Esophagus squamous epithelium (tissue), 5 donors: ENCODE data around the gene P2RY12. TPM values are rescaled to one million over a fixed set of nuclear protein-coding genes. Genes with fewer than 3 reads are reported as not detected.
A peak's percentile ranks its signal among the peaks of the same experiment; 100 is the strongest.

ENCODE experiments used
- DNase-seq: peaks from one replicate; lab custom pipeline; 2025; lab: John Stamatoyannopoulos, UW
- H3K27ac ChIP-seq, 4 donors: fragments of 200-600 bp; sonication (generic); one replicate each; pipeline ENCODE4 v1.5.1; 2016 to 2019; ENCODE audit warnings: mild to moderate bottlenecking in 1 of 4
- H3K27me3 ChIP-seq, 4 donors: fragments of 200-600 bp; sonication (generic); 1 replicate in 3 of 4; 2 replicates in 1 of 4; pipeline versions ENCODE4 v1.5.1 to v1.6.0; 2017 to 2021; ENCODE audit warnings: antibody characterized with exemption in 1 of 4
- H3K36me3 ChIP-seq, 3 donors: fragments of 200-600 bp; sonication (generic); one replicate each; pipeline ENCODE4 v1.5.1; 2016 to 2019
- H3K4me1 ChIP-seq, 3 donors: fragments of 200-600 bp; sonication (generic); one replicate each; pipeline ENCODE4 v1.5.1; 2017 to 2019
- H3K4me3 ChIP-seq, 4 donors: fragments of 200-600 bp; sonication (generic); 1 replicate in 3 of 4; 2 replicates in 1 of 4; pipeline ENCODE4 v1.5.1; 2016 to 2019; ENCODE audit warnings: mild to moderate bottlenecking in 2 of 4, moderate library complexity in 1 of 4
- H3K9me3 ChIP-seq, 3 donors: fragments of 200-600 bp; sonication (generic); one replicate each; pipeline ENCODE4 v1.5.1; 2016 to 2019
- CTCF ChIP-seq, 6 experiments: fragments of 450-650 bp in 4 of 6; fragments of 200-600 bp in 2 of 6; sonication (generic) in 2 of 6; IDR thresholded peaks; one replicate each; pipeline ENCODE4 v1.5.1; 2016 to 2019; ENCODE audit warnings: antibody characterized with exemption in 6 of 6, mild to moderate bottlenecking in 4 of 6, moderate library complexity in 4 of 6
- POLR2A ChIP-seq, 4 donors: fragments of 450-650 bp; IDR thresholded peaks; one replicate each; pipeline ENCODE4 v1.6.1; 2017; ENCODE audit warnings: antibody characterized with exemption in 4 of 4, mild to moderate bottlenecking in 4 of 4, moderate library complexity in 3 of 4
- WGBS, 2 donors: methylation state at CpG; one replicate each; pipeline ENCODE4 v1.1.5; 2018; 5-methylcytosine and 5-hydroxymethylcytosine counted together
- intact Hi-C: fragments of 100-400 bp; cut with DNase I; formaldehyde crosslinking; loops from one replicate; pipeline ENCODE4 v1.15.0; 2022
- total RNA-seq, 4 donors: library from RNA; depleted of rRNA; stranded (reverse); fragments of >200 nt; gene quantifications; one replicate each; pipeline ENCODE4 v1.1.0, GENCODE V29; 2016
- donor health status: DM: yes; HTN: yes; CAD: no.

Gene P2RY12
- total RNA-seq, 4 donors from 2014 or later: 1.9 to 3.1 TPM; not detected in 2

GRCh38 chr3:151307583-151308488 lies 76.7 kb downstream of the P2RY12 start:
- WGBS, 2 donors: 75 to 76% methylated on average over 1 of the region's 1 CpG
- peak overlapping the region; percentile 43 to 85 (median 74) for H3K27ac ChIP-seq

GRCh38 chr3:151307131-151307530 lies 77.4 kb downstream of the P2RY12 start:
- DNase-seq: no peak
- Histone ChIP-seq H3K36me3 (peaks cover 0 to 6% (median 0%) of the 10 kb centered on the region in 3 donors), H3K27me3 (no peaks in the 10 kb centered on the region), H3K4me3 (no peak overlapping the region), H3K27ac (peak overlapping the region; percentile 66 to 85 (median 83)), H3K4me1 (peaks cover 18 to 91% (median 26%) of the 10 kb centered on the region in 3 donors), H3K9me3 (no peaks in the 10 kb centered on the region)
- intact Hi-C loops: no loop called here
- TF ChIP-seq CTCF (IDR thresholded peaks at IDR 0.05) (no peak), POLR2A (IDR thresholded peaks at IDR 0.05) (no peak)

More at GRCh38 chr3:151307583-151308488, 76.7 kb downstream of the P2RY12 start:
- H3K4me3 ChIP-seq: no peak overlapping the region
- no peak for DNase-seq
- H3K36me3 ChIP-seq: peaks cover 0 to 6% (median 0%) of the 10 kb centered on the region in 3 donors
- no peaks in the 10 kb centered on the region for H3K9me3 ChIP-seq
- intact Hi-C loops: no loop called here
- H3K27me3 ChIP-seq: no peaks in the 10 kb centered on the region
- H3K4me1 ChIP-seq: peaks cover 18 to 91% (median 26%) of the 10 kb centered on the region in 3 donors
- TF ChIP-seq POLR2A (IDR thresholded peaks at IDR 0.05) (no peak), CTCF (IDR thresholded peaks at IDR 0.05) (no peak)

GRCh38 chr3:151306168-151306810 lies 78.3 kb downstream of the P2RY12 start:
- Histone ChIP-seq H3K27ac (peak overlapping the region; percentile 70 to 85 (median 83)), H3K36me3 (peaks cover 0 to 6% (median 0%) of the 10 kb centered on the region in 3 donors), H3K4me3 (no peak overlapping the region), H3K4me1 (peaks cover 18 to 91% (median 26%) of the 10 kb centered on the region in 3 donors), H3K27me3 (no peaks in the 10 kb centered on the region), H3K9me3 (no peaks in the 10 kb centered on the region)
- intact Hi-C loops: no loop called here
- no peak for DNase-seq
- TF ChIP-seq POLR2A (IDR thresholded peaks at IDR 0.05) (no peak), CTCF (IDR thresholded peaks at IDR 0.05) (no peak)
- WGBS, 2 donors: 61 to 64% methylated on average over 6 of the region's 6 CpGs

GRCh38 chr3:151305775-151306151 lies 78.8 kb downstream of the P2RY12 start:
- Histone ChIP-seq H3K27me3 (no peaks in the 10 kb centered on the region), H3K4me3 (no peak overlapping the region), H3K36me3 (peaks cover 0 to 9% (median 0%) of the 10 kb centered on the region in 3 donors), H3K27ac (peak overlapping the region; percentile 70 to 85 (median 83)), H3K4me1 (peaks cover 18 to 90% (median 26%) of the 10 kb centered on the region in 3 donors), H3K9me3 (no peaks in the 10 kb centered on the region)
- no peak for DNase-seq
- no peak for TF ChIP-seq POLR2A (IDR thresholded peaks at IDR 0.05)
- intact Hi-C loops: no loop called here
- 72 to 73% methylated on average over 4 of the region's 4 CpGs for WGBS, 2 donors

GRCh38 chr3:151305060-151305774 lies 79.3 kb downstream of the P2RY12 start:
- peak overlapping the region; percentile 70 to 85 (median 83) for H3K27ac ChIP-seq

More at GRCh38 chr3:151305060-151305774, 79.3 kb downstream of the P2RY12 start:
- Histone ChIP-seq H3K9me3 (no peaks in the 10 kb centered on the region), H3K4me1 (peaks cover 18 to 85% (median 26%) of the 10 kb centered on the region in 3 donors), H3K36me3 (peaks cover 0 to 14% (median 0%) of the 10 kb centered on the region in 3 donors), H3K27me3 (no peaks in the 10 kb centered on the region), H3K4me3 (no peak overlapping the region)
- TF ChIP-seq POLR2A (IDR thresholded peaks at IDR 0.05): peak in 1 of 4 donors; percentile 24
- TF ChIP-seq CTCF (IDR thresholded peaks at IDR 0.05): peak in 4 of 6 experiments; percentile 14 to 38 (median 22)
- intact Hi-C loops: no loop called here
- 36 to 38% methylated on average over 7 of the region's 7 CpGs for WGBS, 2 donors
- DNase-seq: no peak
